ENCODE results near the gene MTM1. TPM values are rescaled to one million over a fixed set of nuclear protein-coding genes. Genes with fewer than 3 reads are reported as not detected.
A peak's percentile ranks its signal among the peaks of the same experiment; 100 is the strongest.

The MTM1 gene
- total and polyA plus RNA-seq, 9 of the 15 experiments (the other 6 are each of a cell fraction or from before 2014, with no cell fraction given) = 5.6 to 13.3 (median 9.5) TPM

DNA sequence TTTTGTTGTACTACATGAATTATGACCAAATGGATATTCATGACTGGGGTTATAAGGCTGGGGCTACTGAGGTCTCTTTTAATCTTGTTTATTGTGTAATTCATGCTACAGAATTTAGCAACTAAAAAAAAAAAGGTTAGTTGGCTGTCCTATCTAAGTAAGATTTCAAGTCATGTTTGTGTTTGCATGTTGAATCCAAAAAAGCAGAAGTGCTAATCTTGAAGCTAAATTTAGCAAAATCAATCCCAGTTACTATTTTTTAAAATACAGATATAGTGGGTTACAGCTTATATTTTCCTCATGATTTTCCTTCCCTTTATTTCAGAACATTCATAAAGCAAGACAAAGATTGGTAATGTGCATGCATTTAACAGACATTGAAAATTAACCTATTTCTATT, 144.2 kb downstream of the MTM1 start:
- DNase-seq (ENCODE audit: extremely low read depth in 1 of 4, low spot score in 3 of 4) (no peak), FAIRE-seq (no peak), ATAC-seq (no peak)
- ChIA-PET POLR2A (no interaction called here), CTCF (ENCODE audit: low intra/inter-chr PET ratio) (no interaction called here)
- Histone ChIP-seq H3K4me1 (replicated peaks in 1 of 2; ENCODE audit: control insufficient read depth in 2 of 2, insufficient read depth in 2 of 2, low read length in 2 of 2) (no peaks in the 10 kb centered on the region), H3K27me3 (ENCODE audit: control insufficient read depth in 2 of 2, insufficient read depth in 2 of 2, low read length in 2 of 2) (no peaks in the 10 kb centered on the region), H2AFZ (ENCODE audit: low read depth, low read length) (no peak overlapping the region), H3K4me2 (ENCODE audit: insufficient read depth, low read length) (no peak overlapping the region), H3K79me2 (ENCODE audit: control insufficient read depth, insufficient read depth, low read length) (no peaks in the 10 kb centered on the region), H3K9me1 (ENCODE audit: control insufficient read depth, insufficient read depth, low read length) (no peaks in the 10 kb centered on the region), H3K9ac (ENCODE audit: insufficient read depth in 1 of 2, low read depth in 2 of 2, low read length in 2 of 2) (no peak overlapping the region), H4K20me1 (replicated peaks; ENCODE audit: control insufficient read depth, insufficient read depth, low read length) (no peaks in the 10 kb centered on the region), H3K36me3 (ENCODE audit: control insufficient read depth, insufficient read depth, low read length) (peaks cover 11% of the 10 kb centered on the region; the same call in 2 of the 3 replicates), H3K4me3 (no peak overlapping the region), H3K27ac (ENCODE audit: extremely low read depth, low read depth, low read length) (no peak overlapping the region), H3K9me3 (replicated peaks; ENCODE audit: control insufficient read depth, insufficient read depth, low read depth, low read length) (no peaks in the 10 kb centered on the region)
- no TSS peak for BruUV-seq (replicated peaks)
- intact Hi-C loops (cut with micrococcal nuclease) = loop anchor here (10.0 kb wide), 1 partner anchor 118 kb away; no protein-coding TSS in a partner anchor
- in situ Hi-C loops (cut with MboI) = loop anchor here (25.0 kb wide), 1 partner anchor 750 kb away; no protein-coding TSS in a partner anchor
- peak; percentile 64; the same call in 1 of the 2 replicates for TF ChIP-seq SPI1 (IDR thresholded peaks at IDR 0.05; ENCODE audit: borderline replicate concordance, low read depth, low read length)
- TF ChIP-seq, protein P1, sequence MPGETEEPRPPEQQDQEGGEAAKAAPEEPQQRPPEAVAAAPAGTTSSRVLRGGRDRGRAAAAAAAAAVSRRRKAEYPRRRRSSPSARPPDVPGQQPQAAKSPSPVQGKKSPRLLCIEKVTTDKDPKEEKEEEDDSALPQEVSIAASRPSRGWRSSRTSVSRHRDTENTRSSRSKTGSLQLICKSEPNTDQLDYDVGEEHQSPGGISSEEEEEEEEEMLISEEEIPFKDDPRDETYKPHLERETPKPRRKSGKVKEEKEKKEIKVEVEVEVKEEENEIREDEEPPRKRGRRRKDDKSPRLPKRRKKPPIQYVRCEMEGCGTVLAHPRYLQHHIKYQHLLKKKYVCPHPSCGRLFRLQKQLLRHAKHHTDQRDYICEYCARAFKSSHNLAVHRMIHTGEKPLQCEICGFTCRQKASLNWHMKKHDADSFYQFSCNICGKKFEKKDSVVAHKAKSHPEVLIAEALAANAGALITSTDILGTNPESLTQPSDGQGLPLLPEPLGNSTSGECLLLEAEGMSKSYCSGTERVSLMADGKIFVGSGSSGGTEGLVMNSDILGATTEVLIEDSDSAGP (CRISPR knock-in tag; IDR thresholded peaks at IDR 0.05) = no peak

DNA sequence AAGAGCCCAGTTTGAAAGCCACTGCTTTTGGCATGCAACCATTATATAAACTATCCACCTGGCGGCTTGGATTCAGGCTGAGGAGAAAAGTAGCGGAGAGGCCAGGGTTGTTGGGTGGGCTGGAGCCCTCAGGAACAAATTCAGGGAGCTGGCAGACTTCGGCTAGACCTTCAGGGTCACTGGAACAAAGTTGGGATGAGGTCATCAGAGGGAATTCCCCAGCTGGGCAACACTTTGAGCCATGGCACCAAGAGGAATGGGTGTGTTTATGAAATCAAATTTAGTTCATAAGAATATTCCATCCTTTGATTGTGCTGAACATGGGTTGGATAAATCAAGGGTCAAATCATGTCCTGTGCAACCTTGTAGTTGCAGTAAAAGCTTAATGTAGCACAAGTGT, 146.8 kb downstream of the MTM1 start:
- Histone ChIP-seq H3K9me1 (ENCODE audit: control insufficient read depth, insufficient read depth, low read length) (no peaks in the 10 kb centered on the region), H3K27ac (ENCODE audit: extremely low read depth, low read depth, low read length) (no peak overlapping the region), H3K9ac (ENCODE audit: insufficient read depth in 1 of 2, low read depth in 2 of 2, low read length in 2 of 2) (no peak overlapping the region), H3K36me3 (ENCODE audit: control insufficient read depth, insufficient read depth, low read length) (peaks cover 3% of the 10 kb centered on the region; the same call in 1 of the 3 replicates), H3K4me3 (no peak overlapping the region), H3K4me2 (ENCODE audit: insufficient read depth, low read length) (no peak overlapping the region), H3K4me1 (replicated peaks in 1 of 2; ENCODE audit: control insufficient read depth in 2 of 2, insufficient read depth in 2 of 2, low read length in 2 of 2) (no peaks in the 10 kb centered on the region), H3K27me3 (ENCODE audit: control insufficient read depth in 2 of 2, insufficient read depth in 2 of 2, low read length in 2 of 2) (no peaks in the 10 kb centered on the region), H3K9me3 (replicated peaks; ENCODE audit: control insufficient read depth, insufficient read depth, low read depth, low read length) (no peaks in the 10 kb centered on the region), H3K79me2 (ENCODE audit: control insufficient read depth, insufficient read depth, low read length) (no peaks in the 10 kb centered on the region), H2AFZ (ENCODE audit: low read depth, low read length) (no peak overlapping the region), H4K20me1 (replicated peaks; ENCODE audit: control insufficient read depth, insufficient read depth, low read length) (no peaks in the 10 kb centered on the region)
- CTCF ChIA-PET (ENCODE audit: low intra/inter-chr PET ratio) = no interaction called here
- intact Hi-C loops (cut with micrococcal nuclease) (loop anchor here (10.0 kb wide), 1 partner anchor 120 kb away; no protein-coding TSS in a partner anchor), in situ Hi-C loops (cut with MboI) (loop anchor here (25.0 kb wide), 1 partner anchor 753 kb away; no protein-coding TSS in a partner anchor)
- POLR2A ChIA-PET = no interaction called here
- FAIRE-seq (no peak), ATAC-seq (no peak), DNase-seq (ENCODE audit: extremely low read depth in 1 of 4, low spot score in 3 of 4) (no peak)
- 96% methylated on average over 2 of the region's 3 CpGs for WGBS (ENCODE audit: insufficient coverage, low coverage, missing lambda C conversion rate)
- BruUV-seq (replicated peaks) = no TSS peak
- TF ChIP-seq CREB1 (IDR thresholded peaks at IDR 0.05) = no peak
- no peak for TF ChIP-seq CREB1 (CRISPR knock-in tag; IDR thresholded peaks at IDR 0.05)
- no peak for TF ChIP-seq OTX1 (CRISPR knock-in tag; IDR thresholded peaks at IDR 0.05)
- no peak for TF ChIP-seq ZNF766 (CRISPR knock-in tag; conservative IDR thresholded peaks at IDR 0.05)
